GM19238 (cell line): ENCODE measurements around the gene B4GALT3.
A peak's percentile ranks its signal among the peaks of the same experiment; 100 is the strongest.

Source experiments
- DNase-seq: peaks from one replicate; pipeline ENCODE4 v3.0.0; 2011; ENCODE audit warnings: low spot score; ENCODE audit not compliant: insufficient read length

B4GALT3 gene

GRCh38 chr1:161188381-161188780 lies 11.1 kb upstream of the B4GALT3 start:
- DNase-seq: no peak

GRCh38 chr1:161187311-161187710 lies 10.0 kb upstream of the B4GALT3 start:
- no peak for DNase-seq

GRCh38 chr1:161185732-161186311 lies 8.5 kb upstream of the B4GALT3 start:
- DNase-seq: peak; percentile 21

- DNase-seq: peak; percentile 79
These were observed 8.0 kb upstream of the B4GALT3 start for GRCh38 chr1:161185282-161185682.

- DNase-seq: no peak
These were observed 4.9 kb upstream of the B4GALT3 start for GRCh38 chr1:161182214-161182613.

GRCh38 chr1:161180639-161181038 lies 3.3 kb upstream of the B4GALT3 start:
- DNase-seq: no peak

- DNase-seq: no peak
These were observed 2.4 kb upstream of the B4GALT3 start for GRCh38 chr1:161179698-161180097.

- no peak for DNase-seq
These were observed 583 bp upstream of the B4GALT3 start for GRCh38 chr1:161177936-161178244.

GRCh38 chr1:161176468-161177111 lies 717 bp downstream of the B4GALT3 start:
- no peak for DNase-seq

- DNase-seq: no peak
These were observed 1.4 kb downstream of the B4GALT3 start for GRCh38 chr1:161175771-161176453.

- DNase-seq: no peak
These were observed 2.4 kb downstream of the B4GALT3 start for GRCh38 chr1:161174911-161175310.

GRCh38 chr1:161173711-161174110 lies 3.6 kb downstream of the B4GALT3 start:
- no peak for DNase-seq

GRCh38 chr1:161172776-161173376 lies 4.4 kb downstream of the B4GALT3 start:
- DNase-seq: no peak

GRCh38 chr1:161172349-161172748 lies 5.0 kb downstream of the B4GALT3 start:
- no peak for DNase-seq

- DNase-seq: no peak
These were observed 5.6 kb downstream of the B4GALT3 start for GRCh38 chr1:161171696-161172095.

GRCh38 chr1:161171191-161171590 lies 6.1 kb downstream of the B4GALT3 start:
- DNase-seq: no peak

GRCh38 chr1:161168906-161169305 lies 8.4 kb downstream of the B4GALT3 start:
- no peak for DNase-seq

- DNase-seq: no peak
These were observed 10.4 kb downstream of the B4GALT3 start for GRCh38 chr1:161166669-161167548.

- peak; percentile 89 for DNase-seq
These were observed 11.3 kb downstream of the B4GALT3 start, which contains the start of gene PPOX for GRCh38 chr1:161165742-161166668. Gene PPOX, plus strand, starts transcription at chr1:161166426. Its CDS starts 422 bp downstream, at chr1:161166848.

- DNase-seq: no peak
These were observed 12.3 kb downstream of the B4GALT3 start for GRCh38 chr1:161164901-161165610.
